Epithelial cell of esophagus (primary cell): Measurements from ENCODE around the gene HSPA1L.

Source experiments
- DNase-seq: peaks from one replicate; pipeline ENCODE4 v3.0.0; 2010; ENCODE audit warnings: low read depth
- H3K4me3 ChIP-seq: 2 replicates; pipeline ENCODE4 v1.5.1; 2011; ENCODE audit warnings: mild to moderate bottlenecking, low read length, control low read depth
- TF ChIP-seq, protein P1 (sequence below): IDR thresholded peaks from 2 replicates; pipeline ENCODE4 v1.5.1; 2011; ENCODE audit warnings: low read depth, mild to moderate bottlenecking, low read length, control low read depth, inconsistent platforms; ENCODE audit not compliant: insufficient read depth; ENCODE audit errors: missing control alignments

Gene HSPA1L

GRCh38 chr6:31769684-31770371 lies 45.3 kb downstream of the HSPA1L start:
- no peak overlapping the region for H3K4me3 ChIP-seq
- peak; percentile 83 for DNase-seq
- TF ChIP-seq, protein P1, sequence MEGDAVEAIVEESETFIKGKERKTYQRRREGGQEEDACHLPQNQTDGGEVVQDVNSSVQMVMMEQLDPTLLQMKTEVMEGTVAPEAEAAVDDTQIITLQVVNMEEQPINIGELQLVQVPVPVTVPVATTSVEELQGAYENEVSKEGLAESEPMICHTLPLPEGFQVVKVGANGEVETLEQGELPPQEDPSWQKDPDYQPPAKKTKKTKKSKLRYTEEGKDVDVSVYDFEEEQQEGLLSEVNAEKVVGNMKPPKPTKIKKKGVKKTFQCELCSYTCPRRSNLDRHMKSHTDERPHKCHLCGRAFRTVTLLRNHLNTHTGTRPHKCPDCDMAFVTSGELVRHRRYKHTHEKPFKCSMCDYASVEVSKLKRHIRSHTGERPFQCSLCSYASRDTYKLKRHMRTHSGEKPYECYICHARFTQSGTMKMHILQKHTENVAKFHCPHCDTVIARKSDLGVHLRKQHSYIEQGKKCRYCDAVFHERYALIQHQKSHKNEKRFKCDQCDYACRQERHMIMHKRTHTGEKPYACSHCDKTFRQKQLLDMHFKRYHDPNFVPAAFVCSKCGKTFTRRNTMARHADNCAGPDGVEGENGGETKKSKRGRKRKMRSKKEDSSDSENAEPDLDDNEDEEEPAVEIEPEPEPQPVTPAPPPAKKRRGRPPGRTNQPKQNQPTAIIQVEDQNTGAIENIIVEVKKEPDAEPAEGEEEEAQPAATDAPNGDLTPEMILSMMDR: peak; percentile 85

DNA sequence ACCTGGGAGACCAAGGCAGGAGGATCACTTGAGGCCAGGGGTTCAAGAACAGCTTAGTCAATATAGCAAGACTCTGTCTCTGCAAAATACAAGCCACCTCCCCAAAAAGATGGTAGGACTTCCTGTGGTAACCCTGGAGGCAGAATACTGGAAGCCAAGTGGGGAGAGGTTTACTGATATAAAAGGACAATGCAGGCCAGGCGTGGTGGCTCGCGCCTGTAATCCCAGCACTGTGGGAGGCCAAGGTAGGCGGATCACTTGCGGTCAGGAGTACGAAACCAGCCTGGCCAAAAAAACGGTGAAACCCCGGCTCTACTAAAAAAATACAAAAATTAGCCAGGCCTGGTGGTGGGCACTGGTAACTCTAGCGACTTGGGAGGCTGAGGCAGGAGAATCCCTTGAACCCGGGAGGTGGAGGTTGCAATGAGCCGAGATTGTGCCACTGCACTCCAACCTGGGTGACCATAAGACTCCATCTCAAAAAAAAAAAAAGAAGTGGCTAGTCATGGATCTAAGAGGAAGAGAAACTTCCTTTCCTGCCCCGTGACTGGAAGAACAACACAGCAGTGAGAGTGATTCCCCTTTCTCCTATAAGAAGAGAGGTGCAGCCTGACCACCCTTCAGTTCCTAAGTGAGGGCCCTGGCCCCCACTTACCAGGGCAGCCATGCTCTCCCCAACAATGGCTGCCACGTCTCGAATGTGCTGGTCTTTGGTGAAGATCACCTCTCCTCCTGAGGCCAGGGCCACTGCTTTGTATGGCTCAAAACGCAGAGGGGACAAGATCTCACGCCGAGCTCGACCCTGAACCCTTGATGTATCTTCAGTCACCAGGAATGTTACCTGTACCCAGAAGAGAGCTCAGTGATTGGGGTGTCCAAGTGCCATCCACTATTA lies 46.5 kb downstream of the HSPA1L start:
- H3K4me3 ChIP-seq: no peak overlapping the region
- DNase-seq: no peak
- TF ChIP-seq, protein P1: no peak

GRCh38 chr6:31767096-31767645 lies 47.9 kb downstream of the HSPA1L start:
- H3K4me3 ChIP-seq: no peak overlapping the region
- DNase-seq: no peak

DNA sequence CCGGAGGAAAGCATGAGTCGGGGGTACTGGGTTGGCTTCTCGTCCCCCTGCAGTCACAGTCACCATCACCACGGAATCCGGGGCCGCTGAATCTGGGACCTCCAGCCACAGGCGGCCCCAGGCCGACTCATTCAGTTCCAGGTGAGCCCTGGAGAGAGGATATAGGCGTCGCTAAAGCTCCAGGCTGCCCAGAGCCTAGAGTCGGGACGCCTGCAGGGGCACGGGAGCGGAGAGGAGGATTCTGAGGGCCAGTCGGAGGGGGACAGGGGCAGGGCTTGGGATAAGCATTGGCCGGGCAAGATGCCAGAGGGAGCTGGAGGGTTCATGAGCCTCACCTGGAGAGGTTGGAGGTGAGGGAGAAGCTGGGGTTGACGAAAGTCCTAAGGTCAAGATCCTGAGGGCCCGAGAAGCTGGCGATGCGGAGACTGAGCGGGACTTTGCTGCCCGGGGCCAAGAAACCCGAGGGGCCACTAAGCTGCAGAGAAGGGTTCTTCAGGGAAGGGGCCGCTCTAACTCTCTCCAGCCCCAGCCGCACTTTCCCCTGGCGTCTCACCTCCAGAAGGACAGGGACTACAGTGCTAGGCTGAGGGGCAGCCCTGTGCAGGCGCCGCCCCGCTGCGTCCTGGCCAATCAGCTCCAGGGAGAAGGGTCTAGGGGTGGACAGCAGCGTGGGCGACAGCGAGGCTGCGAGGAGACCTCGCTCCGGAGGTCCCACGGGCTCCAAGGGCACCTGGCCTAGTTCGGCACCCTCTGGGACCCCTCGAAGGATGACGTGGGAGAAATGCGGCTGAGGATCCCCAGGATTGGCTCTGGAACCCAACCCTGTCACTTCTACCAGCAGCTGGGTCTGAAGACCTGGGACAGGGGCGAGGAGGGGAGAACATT lies 48.9 kb downstream of the HSPA1L start:
- no peak overlapping the region for H3K4me3 ChIP-seq
- TF ChIP-seq, protein P1: no peak
- no peak for DNase-seq

More at GRCh38 chr6:31767096-31767645, 47.9 kb downstream of the HSPA1L start:
- TF ChIP-seq, protein P1: no peak

GRCh38 chr6:31765559-31765909 lies 49.5 kb downstream of the HSPA1L start:
- H3K4me3 ChIP-seq: no peak overlapping the region
- no peak for DNase-seq
- TF ChIP-seq, protein P1: no peak

GRCh38 chr6:31764198-31764597 lies 50.9 kb downstream of the HSPA1L start:
- no peak for DNase-seq
- H3K4me3 ChIP-seq: no peak overlapping the region
- TF ChIP-seq, protein P1: no peak
